Measurements from ENCODE around the gene SYP.

The SYP gene

DNA sequence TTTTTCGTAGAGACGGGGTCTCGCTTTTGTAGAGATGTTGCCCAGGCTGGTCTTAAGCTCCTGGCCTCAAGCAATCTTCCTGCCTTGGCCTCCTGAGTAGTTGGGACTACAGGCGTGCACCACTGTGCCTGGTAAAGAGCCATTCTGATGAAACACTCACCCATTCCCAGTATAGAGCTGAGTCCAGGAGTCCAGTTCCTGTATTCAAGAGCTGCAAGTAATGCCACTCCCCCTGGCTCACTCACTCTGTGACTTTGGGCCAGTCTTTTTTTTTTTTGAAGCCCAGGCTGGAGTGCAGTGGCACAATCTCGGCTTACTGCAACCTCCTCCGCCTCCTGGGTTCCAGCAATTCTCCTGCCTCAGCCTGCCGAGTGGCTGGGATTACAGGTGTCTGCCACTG is 38.7 kb upstream of the SYP start (continued):
- TF ChIP-seq ZNF660 (tag by site-specific recombination; IDR thresholded peaks at IDR 0.05) (no peak), ZNF394 (tag by site-specific recombination; IDR thresholded peaks at IDR 0.05; ENCODE audit: borderline replicate concordance) (no peak), ZNF677 (tag by site-specific recombination; IDR thresholded peaks at IDR 0.05) (no peak), ZNF654 (tag by site-specific recombination; IDR thresholded peaks at IDR 0.05; ENCODE audit: low read depth) (no peak), ZNF350 (tag by site-specific recombination; IDR thresholded peaks at IDR 0.05) (no peak), ZNF571 (tag by site-specific recombination; IDR thresholded peaks at IDR 0.05) (no peak), MEIS1 (CRISPR knock-in tag; IDR thresholded peaks at IDR 0.05; ENCODE audit: borderline replicate concordance) (no peak), ZNF768 (tag by site-specific recombination; IDR thresholded peaks at IDR 0.05) (no peak), GLIS1 (tag by site-specific recombination; IDR thresholded peaks at IDR 0.05) (no peak)
- TF ChIP-seq, protein P1, sequence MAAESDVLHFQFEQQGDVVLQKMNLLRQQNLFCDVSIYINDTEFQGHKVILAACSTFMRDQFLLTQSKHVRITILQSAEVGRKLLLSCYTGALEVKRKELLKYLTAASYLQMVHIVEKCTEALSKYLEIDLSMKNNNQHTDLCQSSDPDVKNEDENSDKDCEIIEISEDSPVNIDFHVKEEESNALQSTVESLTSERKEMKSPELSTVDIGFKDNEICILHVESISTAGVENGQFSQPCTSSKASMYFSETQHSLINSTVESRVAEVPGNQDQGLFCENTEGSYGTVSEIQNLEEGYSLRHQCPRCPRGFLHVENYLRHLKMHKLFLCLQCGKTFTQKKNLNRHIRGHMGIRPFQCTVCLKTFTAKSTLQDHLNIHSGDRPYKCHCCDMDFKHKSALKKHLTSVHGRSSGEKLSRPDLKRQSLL (tag by site-specific recombination; IDR thresholded peaks at IDR 0.05) = no peak
- TF ChIP-seq, protein P2, sequence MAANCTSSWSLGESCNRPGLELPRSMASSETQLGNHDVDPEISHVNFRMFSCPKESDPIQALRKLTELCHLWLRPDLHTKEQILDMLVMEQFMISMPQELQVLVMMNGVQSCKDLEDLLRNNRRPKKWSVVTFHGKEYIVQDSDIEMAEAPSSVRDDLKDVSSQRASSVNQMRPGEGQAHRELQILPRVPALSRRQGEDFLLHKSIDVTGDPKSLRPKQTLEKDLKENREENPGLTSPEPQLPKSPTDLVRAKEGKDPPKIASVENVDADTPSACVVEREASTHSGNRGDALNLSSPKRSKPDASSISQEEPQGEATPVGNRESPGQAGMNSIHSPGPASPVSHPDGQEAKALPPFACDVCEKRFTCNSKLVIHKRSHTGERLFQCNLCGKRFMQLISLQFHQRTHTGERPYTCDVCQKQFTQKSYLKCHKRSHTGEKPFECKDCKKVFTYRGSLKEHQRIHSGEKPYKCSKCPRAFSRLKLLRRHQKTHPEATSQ (tag by site-specific recombination; IDR thresholded peaks at IDR 0.05) = no peak
- TF ChIP-seq, protein P3, sequence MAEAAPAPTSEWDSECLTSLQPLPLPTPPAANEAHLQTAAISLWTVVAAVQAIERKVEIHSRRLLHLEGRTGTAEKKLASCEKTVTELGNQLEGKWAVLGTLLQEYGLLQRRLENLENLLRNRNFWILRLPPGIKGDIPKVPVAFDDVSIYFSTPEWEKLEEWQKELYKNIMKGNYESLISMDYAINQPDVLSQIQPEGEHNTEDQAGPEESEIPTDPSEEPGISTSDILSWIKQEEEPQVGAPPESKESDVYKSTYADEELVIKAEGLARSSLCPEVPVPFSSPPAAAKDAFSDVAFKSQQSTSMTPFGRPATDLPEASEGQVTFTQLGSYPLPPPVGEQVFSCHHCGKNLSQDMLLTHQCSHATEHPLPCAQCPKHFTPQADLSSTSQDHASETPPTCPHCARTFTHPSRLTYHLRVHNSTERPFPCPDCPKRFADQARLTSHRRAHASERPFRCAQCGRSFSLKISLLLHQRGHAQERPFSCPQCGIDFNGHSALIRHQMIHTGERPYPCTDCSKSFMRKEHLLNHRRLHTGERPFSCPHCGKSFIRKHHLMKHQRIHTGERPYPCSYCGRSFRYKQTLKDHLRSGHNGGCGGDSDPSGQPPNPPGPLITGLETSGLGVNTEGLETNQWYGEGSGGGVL (tag by site-specific recombination; IDR thresholded peaks at IDR 0.05) = no peak
- TF ChIP-seq, protein P4, sequence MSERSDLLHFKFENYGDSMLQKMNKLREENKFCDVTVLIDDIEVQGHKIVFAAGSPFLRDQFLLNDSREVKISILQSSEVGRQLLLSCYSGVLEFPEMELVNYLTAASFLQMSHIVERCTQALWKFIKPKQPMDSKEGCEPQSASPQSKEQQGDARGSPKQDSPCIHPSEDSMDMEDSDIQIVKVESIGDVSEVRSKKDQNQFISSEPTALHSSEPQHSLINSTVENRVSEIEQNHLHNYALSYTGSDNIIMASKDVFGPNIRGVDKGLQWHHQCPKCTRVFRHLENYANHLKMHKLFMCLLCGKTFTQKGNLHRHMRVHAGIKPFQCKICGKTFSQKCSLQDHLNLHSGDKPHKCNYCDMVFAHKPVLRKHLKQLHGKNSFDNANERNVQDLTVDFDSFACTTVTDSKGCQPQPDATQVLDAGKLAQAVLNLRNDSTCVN (tag by site-specific recombination; optimal IDR thresholded peaks at IDR 0.05) = no peak

DNA sequence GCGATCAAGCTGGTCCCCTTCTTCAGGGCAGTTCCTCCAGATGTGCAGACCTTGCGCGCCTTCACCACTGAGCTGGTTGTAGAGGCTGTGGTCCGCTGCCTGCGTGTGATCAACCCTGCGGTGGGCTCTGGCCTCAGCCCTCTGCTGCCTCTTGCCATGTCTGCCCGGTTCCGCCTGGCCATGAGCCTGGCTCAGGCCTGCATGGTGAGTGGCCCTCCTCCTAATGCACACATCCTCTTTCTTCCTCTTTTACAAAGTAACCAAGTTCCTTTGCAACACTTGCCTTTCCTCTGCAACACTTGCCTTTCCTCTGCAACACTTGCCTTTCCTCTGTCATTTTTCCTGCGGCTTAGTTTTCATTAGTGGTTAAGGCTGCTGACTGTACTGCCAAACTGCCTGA is 37.1 kb upstream of the SYP start:
- Histone ChIP-seq H3K4me3 (ENCODE audit: low read depth, low read length) (no peak overlapping the region), H3K27ac (ENCODE audit: extremely low read depth, low read depth, low read length) (no peak overlapping the region), H3K4me1 (ENCODE audit: control insufficient read depth, insufficient read depth, low read length) (no peaks in the 10 kb centered on the region), H3K9me3 (ENCODE audit: control insufficient read depth, insufficient read depth, low read depth, low read length) (no peaks in the 10 kb centered on the region), H3K36me3 (ENCODE audit: control insufficient read depth in 2 of 2, insufficient read depth in 1 of 2, low read length in 2 of 2) (peaks cover 0 to 2% of the 10 kb centered on the region in 2 experiments; a peak in 2 of 3 replicates)
- POLR2A ChIA-PET = no interaction called here
- no peak for TF ChIP-seq ZNF514 (tag by site-specific recombination; IDR thresholded peaks at IDR 0.05)
- no peak for TF ChIP-seq ZFP3 (tag by site-specific recombination; IDR thresholded peaks at IDR 0.05; ENCODE audit: low read depth)
- TF ChIP-seq, protein P5, sequence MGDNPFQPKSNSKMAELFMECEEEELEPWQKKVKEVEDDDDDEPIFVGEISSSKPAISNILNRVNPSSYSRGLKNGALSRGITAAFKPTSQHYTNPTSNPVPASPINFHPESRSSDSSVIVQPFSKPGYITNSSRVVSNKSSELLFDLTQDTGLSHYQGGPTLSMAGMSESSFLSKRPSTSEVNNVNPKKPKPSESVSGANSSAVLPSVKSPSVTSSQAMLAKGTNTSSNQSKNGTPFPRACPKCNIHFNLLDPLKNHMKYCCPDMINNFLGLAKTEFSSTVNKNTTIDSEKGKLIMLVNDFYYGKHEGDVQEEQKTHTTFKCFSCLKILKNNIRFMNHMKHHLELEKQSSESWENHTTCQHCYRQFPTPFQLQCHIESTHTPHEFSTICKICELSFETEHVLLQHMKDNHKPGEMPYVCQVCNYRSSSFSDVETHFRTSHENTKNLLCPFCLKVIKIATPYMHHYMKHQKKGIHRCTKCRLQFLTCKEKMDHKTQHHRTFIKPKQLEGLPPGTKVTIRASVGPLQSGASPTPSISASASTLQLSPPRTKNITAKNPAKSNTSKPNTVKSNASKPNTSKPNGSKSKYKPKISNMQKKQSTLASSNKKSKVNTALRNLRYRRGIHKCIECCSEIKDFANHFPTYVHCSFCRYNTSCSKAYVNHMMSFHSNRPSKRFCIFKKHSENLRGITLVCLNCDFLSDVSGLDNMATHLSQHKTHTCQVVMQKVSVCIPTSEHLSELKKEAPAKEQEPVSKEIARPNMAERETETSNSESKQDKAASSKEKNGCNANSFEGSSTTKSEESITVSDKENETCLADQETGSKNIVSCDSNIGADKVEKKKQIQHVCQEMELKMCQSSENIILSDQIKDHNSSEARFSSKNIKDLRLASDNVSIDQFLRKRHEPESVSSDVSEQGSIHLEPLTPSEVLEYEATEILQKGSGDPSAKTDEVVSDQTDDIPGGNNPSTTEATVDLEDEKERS (tag by site-specific recombination; IDR thresholded peaks at IDR 0.05) = no peak
- no peak for TF ChIP-seq ZNF658 (tag by site-specific recombination; IDR thresholded peaks at IDR 0.05)
- no peak for TF ChIP-seq ZBTB20 (tag by site-specific recombination; IDR thresholded peaks at IDR 0.05)
- CTCF ChIA-PET = interaction anchor here (0.6 kb wide), 1 partner anchor 639 kb away, joined by 4 read pairs; no protein-coding TSS in a partner anchor
